Astrocyte (in vitro differentiated cells and primary cell): Measurements from ENCODE around the gene GYS1.
"Not testable (repeated sequence)": the region's sequence is repeated elsewhere in the genome, so short reads cannot be mapped to it uniquely, and the experiment has no call there.

Experiments
- CTCF ChIP-seq: IDR thresholded peaks from 2 replicates; pipeline ENCODE4 v1.5.1; 2011; ENCODE audit warnings: low read depth, mild to moderate bottlenecking, inconsistent platforms, low read length, moderate library complexity; ENCODE audit not compliant: insufficient read depth
- EZH2 ChIP-seq: IDR thresholded peaks from 2 replicates; pipeline ENCODE4 v1.6.1; 2012; ENCODE audit warnings: mild to moderate bottlenecking, low read length, inconsistent platforms; ENCODE audit not compliant: insufficient read depth

- TF ChIP-seq CTCF, EZH2: not testable (repeated sequence)
These were observed 31.1 kb upstream of the GYS1 start, which contains the start of gene CGB3 for GRCh38 chr19:49024233-49024632.
